Fibroblast of lung (primary cell): ENCODE data around the gene THPO. TPM values are rescaled to one million over a fixed set of nuclear protein-coding genes. Genes with fewer than 3 reads are reported as not detected.

Source experiments
- DNase-seq, 2 donors: peaks; one replicate each; pipeline versions ENCODE4 v3.0.0 to v3.0.0-alpha.2; 2010; ENCODE audit warnings: low read depth in 2 of 2
- H2AFZ ChIP-seq: 2 replicates; pipeline ENCODE4 v1.5.1; 2012; ENCODE audit warnings: low read length, control low read depth, inconsistent platforms
- H3K27ac ChIP-seq: 2 replicates; pipeline ENCODE4 v1.5.1; 2011; ENCODE audit warnings: low read length, control low read depth; ENCODE audit not compliant: insufficient read depth
- H3K27me3 ChIP-seq: 2 replicates; pipeline ENCODE4 v1.5.1; 2011; ENCODE audit warnings: mild to moderate bottlenecking, low read length; ENCODE audit not compliant: control insufficient read depth, insufficient read depth
- H3K36me3 ChIP-seq: 2 replicates; pipeline ENCODE4 v1.5.1; 2011; ENCODE audit warnings: low read length; ENCODE audit not compliant: control insufficient read depth, insufficient read depth
- H3K4me1 ChIP-seq: 2 replicates; pipeline ENCODE4 v1.5.1; 2011; ENCODE audit warnings: low read length; ENCODE audit not compliant: control insufficient read depth, insufficient read depth; ENCODE audit errors: extremely low read depth
- H3K4me2 ChIP-seq: 2 replicates; pipeline ENCODE4 v1.5.1; 2011; ENCODE audit warnings: low read length, control low read depth; ENCODE audit not compliant: insufficient read depth; ENCODE audit errors: extremely low read depth
- H3K4me3 ChIP-seq, 4 experiments: fragments of 200-600 bp in 1 of 4; sonication (generic) in 1 of 4; replicated peaks in 1 of 4; 2 replicates each; pipeline ENCODE4 v1.5.1; 2011 to 2016; ENCODE audit warnings: low read length in 4 of 4, low read depth in 3 of 4, mild to moderate bottlenecking in 3 of 4, control low read depth in 2 of 4, inconsistent platforms in 1 of 4, mixed read lengths in 1 of 4; ENCODE audit not compliant: insufficient read depth in 1 of 4; ENCODE audit errors: control extremely low read depth in 1 of 4
- H3K79me2 ChIP-seq: 2 replicates; pipeline ENCODE4 v1.5.1; 2012; ENCODE audit warnings: mild to moderate bottlenecking, low read length, inconsistent platforms; ENCODE audit not compliant: control insufficient read depth, insufficient read depth
- H3K9ac ChIP-seq: 2 replicates; pipeline ENCODE4 v1.5.1; 2011; ENCODE audit warnings: mild to moderate bottlenecking, low read length, control low read depth; ENCODE audit not compliant: insufficient read depth
- H3K9me3 ChIP-seq: 2 replicates; pipeline ENCODE4 v1.5.1; 2012; ENCODE audit warnings: low read depth, low read length; ENCODE audit not compliant: control insufficient read depth, insufficient read depth
- H4K20me1 ChIP-seq: 2 replicates; pipeline ENCODE4 v1.5.1; 2011; ENCODE audit warnings: low read length; ENCODE audit not compliant: control insufficient read depth, insufficient read depth; ENCODE audit errors: extremely low read depth
- CTCF ChIP-seq, 2 donors: IDR thresholded peaks in 1 of 2; conservative IDR thresholded peaks in 1 of 2; 1 replicate in 1 of 2; 2 replicates in 1 of 2; pipeline ENCODE4 v1.5.1; 2011 to 2012; ENCODE audit warnings: low read length in 2 of 2, control low read depth in 1 of 2, inconsistent platforms in 1 of 2, low read depth in 1 of 2, mild to moderate bottlenecking in 1 of 2
- EZH2 ChIP-seq: IDR thresholded peaks from 2 replicates; pipeline ENCODE4 v1.5.1; 2012; ENCODE audit warnings: low read length, control low read depth, mild to moderate bottlenecking; ENCODE audit errors: missing control alignments
- polyA plus RNA-seq, 2 donors: library from polyadenylated mRNA; depleted of rRNA in 1 of 2; stranded (reverse) in 1 of 2; unstranded in 1 of 2; fragments of >200 nt; gene quantifications; 2 replicates each; pipeline ENCODE4 v1.2.1, GENCODE V29; 2011 to 2012; ENCODE audit warnings: missing spikeins in 1 of 2
- total RNA-seq: library from RNA; depleted of rRNA; stranded (reverse); fragments of >200 nt; gene quantifications from 2 replicates; pipeline ENCODE4 v1.2.1, GENCODE V29; 2014

The THPO gene
- total and polyA plus RNA-seq, 2 donors (not counting 1 experiment from before 2014, with no cell fraction given): 0.27 to 0.50 TPM

- H3K4me1 ChIP-seq: no peaks in the 10 kb centered on the region
- TF ChIP-seq CTCF (conservative IDR thresholded peaks at IDR 0.05 in 1 of 2, IDR thresholded peaks at IDR 0.05 in 1 of 2; ENCODE audit: low read depth in 1 of 2, low read length in 2 of 2) (no peak), EZH2 (no peak)
- H3K27me3 ChIP-seq: no peaks in the 10 kb centered on the region
- H3K36me3 ChIP-seq: no peaks in the 10 kb centered on the region
- no peaks in the 10 kb centered on the region for H3K79me2 ChIP-seq
- no peaks in the 10 kb centered on the region for H4K20me1 ChIP-seq
- no peak overlapping the region for H3K27ac ChIP-seq
- H3K4me2 ChIP-seq: no peak overlapping the region
- no peak overlapping the region for H3K9ac ChIP-seq
- no peak overlapping the region for H3K4me3 ChIP-seq
- DNase-seq: no peak
- H2AFZ ChIP-seq: no peak overlapping the region
- H3K9me3 ChIP-seq: no peaks in the 10 kb centered on the region
Observed at GRCh38 chr3:184389384-184389783, 11.4 kb upstream of the THPO start.

GRCh38 chr3:184388936-184389230, 10.9 kb upstream of the THPO start:
- no peak overlapping the region for H3K27ac ChIP-seq
- H3K9me3 ChIP-seq: no peaks in the 10 kb centered on the region
- no peaks in the 10 kb centered on the region for H3K4me1 ChIP-seq
- H4K20me1 ChIP-seq: no peaks in the 10 kb centered on the region
- H2AFZ ChIP-seq: no peak overlapping the region
- H3K4me3 ChIP-seq: no peak overlapping the region
- TF ChIP-seq EZH2 (no peak), CTCF (conservative IDR thresholded peaks at IDR 0.05 in 1 of 2, IDR thresholded peaks at IDR 0.05 in 1 of 2; ENCODE audit: low read depth in 1 of 2, low read length in 2 of 2) (no peak)
- H3K4me2 ChIP-seq: no peak overlapping the region
- H3K9ac ChIP-seq: no peak overlapping the region
- no peak for DNase-seq
- H3K27me3 ChIP-seq: no peaks in the 10 kb centered on the region
- H3K36me3 ChIP-seq: no peaks in the 10 kb centered on the region
- H3K79me2 ChIP-seq: no peaks in the 10 kb centered on the region

- Histone ChIP-seq H3K4me1 (no peaks in the 10 kb centered on the region), H3K9me3 (no peaks in the 10 kb centered on the region), H4K20me1 (no peaks in the 10 kb centered on the region), H3K9ac (no peak overlapping the region), H3K36me3 (no peaks in the 10 kb centered on the region), H2AFZ (no peak overlapping the region), H3K4me3 (no peak overlapping the region), H3K79me2 (no peaks in the 10 kb centered on the region), H3K4me2 (no peak overlapping the region), H3K27me3 (no peaks in the 10 kb centered on the region), H3K27ac (no peak overlapping the region)
- TF ChIP-seq CTCF (conservative IDR thresholded peaks at IDR 0.05 in 1 of 2, IDR thresholded peaks at IDR 0.05 in 1 of 2; ENCODE audit: low read depth in 1 of 2, low read length in 2 of 2) (no peak), EZH2 (no peak)
- DNase-seq: no peak
Observed at GRCh38 chr3:184388164-184388935, 10.3 kb upstream of the THPO start.
